HepG2 (cell line): ENCODE data around the gene PEMT. TPM values are rescaled to one million over a fixed set of nuclear protein-coding genes. Genes with fewer than 3 reads are reported as not detected.

Experiments used
- ATF7-NPFF ChIP-seq: sonication (generic); formaldehyde crosslinking; IDR thresholded peaks from 2 replicates; pipeline ENCODE4 v1.8.1; 2023; ENCODE audit warnings: mild to moderate bottlenecking, low read depth, missing genetic modification reagents, moderate library complexity
- HOXA9 ChIP-seq: sonication (generic); formaldehyde crosslinking; IDR thresholded peaks from 2 replicates; pipeline ENCODE4 v1.8.1; 2022; ENCODE audit warnings: missing genetic modification reagents, mild to moderate bottlenecking, moderate library complexity, borderline replicate concordance
- IRF9 ChIP-seq: sonication (generic); formaldehyde crosslinking; IDR thresholded peaks from 2 replicates; pipeline ENCODE4 v1.8.0; 2022; ENCODE audit warnings: missing genetic modification reagents, mild to moderate bottlenecking, borderline replicate concordance
- MIER3 ChIP-seq: IDR thresholded peaks from 2 replicates; pipeline ENCODE4 v1.6.1; 2016; ENCODE audit warnings: missing compliant biosample characterization, borderline replicate concordance
- MXD1 ChIP-seq: sonication (generic); formaldehyde crosslinking; IDR thresholded peaks from 2 replicates; pipeline ENCODE4 v1.4.0; 2020; ENCODE audit warnings: mild to moderate bottlenecking, missing genetic modification reagents
- NCOA1 ChIP-seq: sonication (generic); formaldehyde crosslinking; IDR thresholded peaks from 2 replicates; pipeline ENCODE4 v1.9.0; 2021; ENCODE audit warnings: missing genetic modification reagents
- NFYB ChIP-seq: sonication (generic); formaldehyde crosslinking; IDR thresholded peaks from 2 replicates; pipeline ENCODE4 v1.4.0; 2020; ENCODE audit warnings: missing genetic modification reagents
- PBX3 ChIP-seq: sonication (generic); formaldehyde crosslinking; IDR thresholded peaks from 2 replicates; pipeline ENCODE4 v1.8.1; 2023; ENCODE audit warnings: missing genetic modification reagents, inconsistent platforms, borderline replicate concordance
- TEAD3 ChIP-seq: optimal IDR thresholded peaks from 2 replicates; pipeline ENCODE3; 2016; ENCODE audit warnings: borderline replicate concordance
- ZNF225 ChIP-seq: sonication (generic); formaldehyde crosslinking; IDR thresholded peaks from 2 replicates; pipeline ENCODE4 v1.4.0; 2020; ENCODE audit warnings: mild to moderate bottlenecking, missing genetic modification reagents
- ZNF414 ChIP-seq: sonication (generic); formaldehyde crosslinking; IDR thresholded peaks from 2 replicates; pipeline ENCODE4 v1.5.0; 2020; ENCODE audit warnings: missing genetic modification reagents
- ZNF432 ChIP-seq: sonication (generic); formaldehyde crosslinking; IDR thresholded peaks from 2 replicates; pipeline ENCODE4 v1.5.0; 2020; ENCODE audit warnings: missing genetic modification reagents, mild to moderate bottlenecking, borderline replicate concordance
- ZNF687 ChIP-seq: sonication (generic); formaldehyde crosslinking; IDR thresholded peaks from 2 replicates; pipeline ENCODE4 v1.5.1; 2020; ENCODE audit warnings: mild to moderate bottlenecking, missing genetic modification reagents, moderate library complexity
- ZNF749 ChIP-seq: sonication (generic); formaldehyde crosslinking; IDR thresholded peaks from 2 replicates; pipeline ENCODE4 v1.8.0; 2022; ENCODE audit warnings: mild to moderate bottlenecking, missing genetic modification reagents, moderate library complexity, borderline replicate concordance
- ZNF792 ChIP-seq: IDR thresholded peaks from 2 replicates; pipeline ENCODE4 v1.6.1; 2016
- polyA plus RNA-seq, 8 experiments: library from polyadenylated mRNA; depleted of rRNA in 3 of 8; stranded (reverse) in 7 of 8; unstranded in 1 of 8; fragments of >200 nt; fragmentation: Illumina TruSeq in 4 of 8; extraction: Trizol in 4 of 8; gene quantifications; 2 replicates each; pipeline versions ENCODE4 v1.2.1 to v1.2.3, GENCODE V29; 2011 to 2016; ENCODE audit warnings: low read depth in 4 of 8, missing spikeins in 1 of 8, mixed read lengths in 1 of 8; ENCODE audit not compliant: insufficient read depth in 1 of 8
- total RNA-seq, 5 experiments: library from RNA; depleted of rRNA; stranded (reverse); fragments of >200 nt; fragmentation: Illumina TruSeq; extraction: Trizol; gene quantifications; 2 replicates each; pipeline ENCODE4 v1.2.3, GENCODE V29; 2016; ENCODE audit warnings: low read depth in 1 of 5
- TF ChIP-seq, protein P1 (sequence below): fragments of 450-650 bp; IDR thresholded peaks from 2 replicates; pipeline ENCODE4 v1.6.1; 2016
- TF ChIP-seq, protein P2 (sequence below): IDR thresholded peaks from 2 replicates; pipeline ENCODE4 v1.6.1; 2016; ENCODE audit warnings: missing biosample characterization, missing genetic modification reagents, low read depth

Gene PEMT
- total and polyA plus RNA-seq, 2 of the 13 experiments (the other 11 are each of a cell fraction or from before 2014, with no cell fraction given): 31.7 to 43.6 TPM

GRCh38 chr17:17476865-17477467, 114.5 kb downstream of the PEMT start, which contains the start of gene MED9 (continued):
- peak; percentile 90 for TF ChIP-seq ZNF687 (CRISPR knock-in tag)
- TF ChIP-seq, protein P1, sequence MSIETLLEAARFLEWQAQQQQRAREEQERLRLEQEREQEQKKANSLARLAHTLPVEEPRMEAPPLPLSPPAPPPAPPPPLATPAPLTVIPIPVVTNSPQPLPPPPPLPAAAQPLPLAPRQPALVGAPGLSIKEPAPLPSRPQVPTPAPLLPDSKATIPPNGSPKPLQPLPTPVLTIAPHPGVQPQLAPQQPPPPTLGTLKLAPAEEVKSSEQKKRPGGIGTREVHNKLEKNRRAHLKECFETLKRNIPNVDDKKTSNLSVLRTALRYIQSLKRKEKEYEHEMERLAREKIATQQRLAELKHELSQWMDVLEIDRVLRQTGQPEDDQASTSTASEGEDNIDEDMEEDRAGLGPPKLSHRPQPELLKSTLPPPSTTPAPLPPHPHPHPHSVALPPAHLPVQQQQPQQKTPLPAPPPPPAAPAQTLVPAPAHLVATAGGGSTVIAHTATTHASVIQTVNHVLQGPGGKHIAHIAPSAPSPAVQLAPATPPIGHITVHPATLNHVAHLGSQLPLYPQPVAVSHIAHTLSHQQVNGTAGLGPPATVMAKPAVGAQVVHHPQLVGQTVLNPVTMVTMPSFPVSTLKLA: no peak
- peak; percentile 17 for TF ChIP-seq TEAD3
- TF ChIP-seq, protein P2, sequence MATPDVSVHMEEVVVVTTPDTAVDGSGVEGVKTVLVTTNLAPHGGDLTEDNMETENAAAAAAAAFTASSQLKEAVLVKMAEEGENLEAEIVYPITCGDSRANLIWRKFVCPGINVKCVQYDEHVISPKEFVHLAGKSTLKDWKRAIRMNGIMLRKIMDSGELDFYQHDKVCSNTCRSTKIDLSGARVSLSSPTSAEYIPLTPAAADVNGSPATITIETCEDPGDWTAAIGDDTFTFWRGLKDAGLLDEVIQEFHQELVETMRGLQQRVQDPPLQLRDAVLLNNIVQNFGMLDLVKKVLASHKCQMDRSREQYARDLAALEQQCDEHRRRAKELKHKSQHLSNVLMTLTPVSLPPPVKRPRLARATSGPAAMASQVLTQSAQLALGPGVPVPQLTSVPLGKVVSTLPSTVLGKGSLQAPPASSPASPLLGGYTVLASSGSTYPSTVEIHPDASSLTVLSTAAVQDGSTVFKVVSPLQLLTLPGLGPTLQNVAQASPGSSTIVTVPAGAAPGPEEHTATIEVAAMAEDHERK (CRISPR knock-in tag): no peak
- no peak; the same call in 1 of the 2 replicates for TF ChIP-seq ZNF414 (CRISPR knock-in tag)
- TF ChIP-seq NCOA1 (CRISPR knock-in tag): no peak
- peak; percentile 60; the same call in 1 of the 2 replicates for TF ChIP-seq ZNF225
- no peak for TF ChIP-seq PBX3 (CRISPR knock-in tag)
- 0 out of 2 replicates have a peak, but pooled peaks have one; percentile 25 for TF ChIP-seq MXD1 (CRISPR knock-in tag)
- TF ChIP-seq NFYB (CRISPR knock-in tag): peak; percentile 35; the same call in 1 of the 2 replicates
- peak; percentile 88; the same call in 1 of the 2 replicates for TF ChIP-seq IRF9 (CRISPR knock-in tag)
- TF ChIP-seq ZNF749: no peak
- no peak for TF ChIP-seq ZNF432 (CRISPR knock-in tag)
- peak; percentile 49; the same call in 1 of the 2 replicates for TF ChIP-seq MIER3 (CRISPR knock-in tag)
- no peak; the same call in 1 of the 2 replicates for TF ChIP-seq ATF7-NPFF (CRISPR knock-in tag)
- no peak; the same call in 1 of the 2 replicates for TF ChIP-seq ZNF792 (CRISPR knock-in tag)
- no peak for TF ChIP-seq HOXA9 (CRISPR knock-in tag)
